ENCODE data around the gene PRDM16. TPM values are rescaled to one million over a fixed set of nuclear protein-coding genes. Genes with fewer than 3 reads are reported as not detected.

PRDM16 gene
- total and polyA plus RNA-seq, 2 experiments from 2014 or later: 0.14 to 0.16 TPM

- Histone ChIP-seq H3K9me2 (ENCODE audit: insufficient read depth) (no peaks in the 10 kb centered on the region), H3F3A (replicated peaks; ENCODE audit: low read depth) (no peaks in the 10 kb centered on the region), H3K79me2 (replicated peaks; ENCODE audit: insufficient read depth) (no peaks in the 10 kb centered on the region), H3K27ac (ENCODE audit: low read depth) (no peak overlapping the region), H2AFZ (no peak overlapping the region), H3K27me3 (ENCODE audit: insufficient read depth) (peaks cover 23% of the 10 kb centered on the region), H4K20me1 (replicated peaks; ENCODE audit: insufficient read depth) (no peaks in the 10 kb centered on the region), H3K4me3 (no peak overlapping the region), H3K4me1 (ENCODE audit: insufficient read depth) (peaks cover 5% of the 10 kb centered on the region; the same call in 1 of the 2 replicates), H3K4me2 (no peak overlapping the region), H3K36me3 (ENCODE audit: insufficient read depth) (no peaks in the 10 kb centered on the region)
- DNase-seq (ENCODE audit: low spot score) (no peak), ATAC-seq (no peak)
- peaks cover 25% of the 10 kb centered on the region for H3K27me3 Mint-ChIP-seq (ENCODE audit: insufficient read depth, low read depth, poor library complexity)
- no peak for TF ChIP-seq CTCF (conservative IDR thresholded peaks at IDR 0.05; ENCODE audit: low read depth in 2 of 2)
- TF ChIP-seq ETS1 (IDR thresholded peaks at IDR 0.05): no peak
- TF ChIP-seq JUNB (IDR thresholded peaks at IDR 0.05; ENCODE audit: unreplicated experiment): no peak
- no peak for TF ChIP-seq ZNF114 (CRISPR knock-in tag; IDR thresholded peaks at IDR 0.05)
- TF ChIP-seq ZNF331 (CRISPR knock-in tag; IDR thresholded peaks at IDR 0.05; ENCODE audit: low read depth): no peak
- TF ChIP-seq POLR2AphosphoS5 (IDR thresholded peaks at IDR 0.05; ENCODE audit: low read depth): no peak
- TF ChIP-seq STAT1 (IDR thresholded peaks at IDR 0.05; ENCODE audit: unreplicated experiment): no peak
- no peak for TF ChIP-seq REST (IDR thresholded peaks at IDR 0.05; ENCODE audit: unreplicated experiment)
- no peak for TF ChIP-seq EZH2 (IDR thresholded peaks at IDR 0.05; ENCODE audit: low read depth, unreplicated experiment)
- H3K4me1 Mint-ChIP-seq: peaks cover 12% of the 10 kb centered on the region; the same call in 2 of the 3 replicates
- H3K36me3 Mint-ChIP-seq (ENCODE audit: low read depth): no peaks in the 10 kb centered on the region
- no peak overlapping the region for H3K4me3 Mint-ChIP-seq
- no peak overlapping the region for H3K27ac Mint-ChIP-seq
- H3K9me3 Mint-ChIP-seq: no peaks in the 10 kb centered on the region
Observed at GRCh38 chr1:3078430-3078861, 9.4 kb downstream of the PRDM16 start.

- Histone ChIP-seq H3K4me2 (no peak overlapping the region), H3F3A (replicated peaks; ENCODE audit: low read depth) (no peaks in the 10 kb centered on the region), H3K4me1 (ENCODE audit: insufficient read depth) (peaks cover 5% of the 10 kb centered on the region; the same call in 1 of the 2 replicates), H3K79me2 (replicated peaks; ENCODE audit: insufficient read depth) (no peaks in the 10 kb centered on the region), H4K20me1 (replicated peaks; ENCODE audit: insufficient read depth) (no peaks in the 10 kb centered on the region), H3K4me3 (no peak overlapping the region), H2AFZ (no peak overlapping the region), H3K27me3 (ENCODE audit: insufficient read depth) (peaks cover 19% of the 10 kb centered on the region), H3K9me2 (ENCODE audit: insufficient read depth) (no peaks in the 10 kb centered on the region), H3K27ac (ENCODE audit: low read depth) (no peak overlapping the region), H3K36me3 (ENCODE audit: insufficient read depth) (no peaks in the 10 kb centered on the region)
- no peak for DNase-seq (ENCODE audit: low spot score)
- H3K4me3 Mint-ChIP-seq: no peak overlapping the region
- H3K27me3 Mint-ChIP-seq (ENCODE audit: insufficient read depth, low read depth, poor library complexity): peaks cover 23% of the 10 kb centered on the region
- no peak overlapping the region for H3K27ac Mint-ChIP-seq
- ATAC-seq: no peak
- no peaks in the 10 kb centered on the region for H3K36me3 Mint-ChIP-seq (ENCODE audit: low read depth)
- no peak for TF ChIP-seq ETS1 (IDR thresholded peaks at IDR 0.05)
- TF ChIP-seq STAT1 (IDR thresholded peaks at IDR 0.05; ENCODE audit: unreplicated experiment): no peak
- no peaks in the 10 kb centered on the region for H3K9me3 Mint-ChIP-seq
- peaks cover 12% of the 10 kb centered on the region; the same call in 2 of the 3 replicates for H3K4me1 Mint-ChIP-seq
Observed at GRCh38 chr1:3078871-3079270, 9.9 kb downstream of the PRDM16 start.

All from GM23338 (cell line).